RKO (cell line): ENCODE results near the gene PRR29.
"Not testable (repeated sequence)": the region's sequence is repeated elsewhere in the genome, so short reads cannot be mapped to it uniquely, and the experiment has no call there.

Source experiments
- DNase-seq: peaks from one replicate; pipeline ENCODE4 v3.0.0-alpha.2; 2016; ENCODE audit warnings: low spot score

PRR29 gene

GRCh38 chr17:63974594-63975192 is 23.5 kb upstream of the PRR29 start:
- DNase-seq: peak; percentile 48

- DNase-seq: no peak
Observed at GRCh38 chr17:63975541-63976092, 22.5 kb upstream of the PRR29 start.

GRCh38 chr17:63976702-63977101 is 21.4 kb upstream of the PRR29 start:
- no peak for DNase-seq

GRCh38 chr17:63978272-63979200 is 19.6 kb upstream of the PRR29 start:
- no peak for DNase-seq

GRCh38 chr17:63982641-63983040 is 15.5 kb upstream of the PRR29 start:
- not testable (repeated sequence) for DNase-seq

GRCh38 chr17:63983320-63983719 is 14.8 kb upstream of the PRR29 start:
- DNase-seq: no peak

- DNase-seq: no peak
Observed at GRCh38 chr17:63984236-63984635, 13.9 kb upstream of the PRR29 start.

GRCh38 chr17:63984651-63985386 is 13.3 kb upstream of the PRR29 start:
- peak; percentile 52 for DNase-seq

GRCh38 chr17:63985387-63986140 is 12.6 kb upstream of the PRR29 start:
- DNase-seq: no peak

GRCh38 chr17:63986821-63987220 is 11.3 kb upstream of the PRR29 start:
- DNase-seq: no peak

GRCh38 chr17:63987221-63988126 is 10.7 kb upstream of the PRR29 start:
- DNase-seq: no peak

GRCh38 chr17:63988127-63988478 is 10.0 kb upstream of the PRR29 start:
- no peak for DNase-seq

- DNase-seq: no peak
Observed at GRCh38 chr17:63988741-63989621, 9.2 kb upstream of the PRR29 start.

GRCh38 chr17:63989622-63990345 is 8.4 kb upstream of the PRR29 start:
- no peak for DNase-seq

- no peak for DNase-seq
Observed at GRCh38 chr17:63991611-63992010, 6.5 kb upstream of the PRR29 start.

- DNase-seq: no peak
Observed at GRCh38 chr17:63993368-63993985, 4.7 kb upstream of the PRR29 start.

GRCh38 chr17:63995626-63996025 is 2.5 kb upstream of the PRR29 start:
- DNase-seq: no peak

- DNase-seq: no peak
Observed at GRCh38 chr17:63996430-63997182, 1.5 kb upstream of the PRR29 start.
